Right atrium auricular region (tissue), 2 donors: Measurements from ENCODE around the gene BTF3. TPM values are rescaled to one million over a fixed set of nuclear protein-coding genes. Genes with fewer than 3 reads are reported as not detected.

Source experiments
- DNase-seq: peaks from one replicate; pipeline ENCODE4 v3.0.0-alpha.2; 2019; ENCODE audit warnings: low spot score
- H3K27ac ChIP-seq, 2 donors: fragments of 200-600 bp; sonication (generic); 1 replicate in 1 of 2; 2 replicates in 1 of 2; pipeline ENCODE4 v1.5.1; 2016 to 2019
- H3K27me3 ChIP-seq, 2 donors: fragments of 200-600 bp; sonication (generic); one replicate each; pipeline versions ENCODE4 v1.5.1 to v1.6.0; 2017 to 2019
- H3K36me3 ChIP-seq: fragments of 200-600 bp; sonication (generic); one replicate; pipeline ENCODE4 v1.5.1; 2016
- H3K4me1 ChIP-seq, 2 donors: fragments of 200-600 bp; sonication (generic); one replicate each; pipeline versions ENCODE4 v1.5.1 to v1.6.0; 2017 to 2019
- H3K4me3 ChIP-seq, 2 donors: fragments of 200-600 bp; sonication (generic); 1 replicate in 1 of 2; 2 replicates in 1 of 2; pipeline ENCODE4 v1.5.1; 2017 to 2019; ENCODE audit warnings: mild to moderate bottlenecking in 1 of 2, moderate library complexity in 1 of 2
- H3K9me3 ChIP-seq, 2 donors: fragments of 200-600 bp; sonication (generic); one replicate each; pipeline ENCODE4 v1.5.1; 2019
- CTCF ChIP-seq, 2 donors: fragments of 200-600 bp; sonication (generic); IDR thresholded peaks; one replicate each; pipeline ENCODE4 v1.5.1; 2019; ENCODE audit warnings: antibody characterized with exemption in 2 of 2
- total RNA-seq, 2 donors: library from RNA; depleted of rRNA; stranded (reverse); fragments of >200 nt; gene quantifications; one replicate each; pipeline ENCODE4 v1.1.0, GENCODE V29; 2016

BTF3 gene
- total RNA-seq, 2 donors from 2014 or later: 409 to 434 TPM

- H3K36me3 ChIP-seq: no peaks in the 10 kb centered on the region
- H3K4me1 ChIP-seq: no peaks in the 10 kb centered on the region
- H3K27ac ChIP-seq: no peak overlapping the region
- H3K4me3 ChIP-seq: no peak overlapping the region
- TF ChIP-seq CTCF (IDR thresholded peaks at IDR 0.05): no peak
- no peak for DNase-seq
- no peaks in the 10 kb centered on the region for H3K9me3 ChIP-seq
- no peaks in the 10 kb centered on the region for H3K27me3 ChIP-seq
Observed at GRCh38 chr5:73525606-73526203, 27.5 kb downstream of the BTF3 start.

DNA sequence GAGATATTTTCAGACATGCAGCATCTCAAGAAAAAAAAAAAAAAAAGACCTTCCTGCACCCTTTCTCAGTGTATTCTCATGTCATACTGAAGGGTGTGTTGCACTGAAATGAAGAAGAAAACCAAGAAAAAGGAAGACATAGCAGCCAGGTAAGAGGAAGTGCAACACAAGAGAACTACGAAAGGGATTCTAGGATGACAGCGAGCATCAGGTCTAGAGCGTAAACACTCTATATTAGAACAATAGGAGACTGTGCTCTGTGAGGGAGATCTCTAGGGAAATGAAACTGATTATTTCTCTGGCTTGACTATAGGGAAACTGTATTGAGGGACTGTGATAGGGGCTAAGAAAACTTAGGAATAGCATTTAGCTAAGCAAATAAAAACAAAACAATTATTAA lies 30.0 kb downstream of the BTF3 start:
- H3K27ac ChIP-seq: no peak overlapping the region
- TF ChIP-seq CTCF (IDR thresholded peaks at IDR 0.05): no peak
- no peaks in the 10 kb centered on the region for H3K4me1 ChIP-seq
- no peak overlapping the region for H3K4me3 ChIP-seq
- no peaks in the 10 kb centered on the region for H3K36me3 ChIP-seq
- no peak for DNase-seq
- H3K27me3 ChIP-seq: no peaks in the 10 kb centered on the region
- no peaks in the 10 kb centered on the region for H3K9me3 ChIP-seq

DNA sequence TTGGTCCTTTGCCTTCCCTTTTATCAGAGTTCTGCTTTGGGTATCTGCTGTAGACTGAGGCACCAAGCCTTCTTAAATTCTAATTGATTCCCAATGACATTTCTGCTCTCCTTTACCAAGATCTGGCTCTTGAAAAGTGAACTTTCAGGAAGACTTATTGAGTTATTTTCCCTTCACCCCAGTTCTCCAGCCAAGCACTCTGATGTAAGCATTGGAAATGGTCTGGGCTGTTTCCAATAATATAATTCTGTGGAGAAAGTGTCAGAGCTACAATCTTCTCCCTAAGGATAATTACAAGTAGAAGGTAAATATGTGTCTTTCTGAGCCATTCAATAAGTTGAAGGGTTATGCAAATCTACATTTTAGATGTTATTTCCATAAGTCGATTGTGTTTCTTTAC lies 30.8 kb downstream of the BTF3 start:
- DNase-seq: no peak
- Histone ChIP-seq H3K27me3 (no peaks in the 10 kb centered on the region), H3K27ac (no peak overlapping the region), H3K36me3 (no peaks in the 10 kb centered on the region), H3K9me3 (no peaks in the 10 kb centered on the region), H3K4me1 (no peaks in the 10 kb centered on the region), H3K4me3 (no peak overlapping the region)
- no peak for TF ChIP-seq CTCF (IDR thresholded peaks at IDR 0.05)

- Histone ChIP-seq H3K9me3 (no peaks in the 10 kb centered on the region), H3K27me3 (no peaks in the 10 kb centered on the region), H3K4me1 (no peaks in the 10 kb centered on the region), H3K36me3 (no peaks in the 10 kb centered on the region), H3K27ac (no peak overlapping the region), H3K4me3 (no peak overlapping the region)
- TF ChIP-seq CTCF (IDR thresholded peaks at IDR 0.05): no peak
- DNase-seq: no peak
Observed at GRCh38 chr5:73531356-73531755, 33.1 kb downstream of the BTF3 start.

GRCh38 chr5:73532195-73532594 lies 34.0 kb downstream of the BTF3 start:
- H3K9me3 ChIP-seq: no peaks in the 10 kb centered on the region
- no peak for TF ChIP-seq CTCF (IDR thresholded peaks at IDR 0.05)
- no peak overlapping the region for H3K4me3 ChIP-seq
- H3K4me1 ChIP-seq: no peaks in the 10 kb centered on the region
- no peaks in the 10 kb centered on the region for H3K36me3 ChIP-seq
- no peak for DNase-seq
- H3K27ac ChIP-seq: no peak overlapping the region
- no peaks in the 10 kb centered on the region for H3K27me3 ChIP-seq

DNA sequence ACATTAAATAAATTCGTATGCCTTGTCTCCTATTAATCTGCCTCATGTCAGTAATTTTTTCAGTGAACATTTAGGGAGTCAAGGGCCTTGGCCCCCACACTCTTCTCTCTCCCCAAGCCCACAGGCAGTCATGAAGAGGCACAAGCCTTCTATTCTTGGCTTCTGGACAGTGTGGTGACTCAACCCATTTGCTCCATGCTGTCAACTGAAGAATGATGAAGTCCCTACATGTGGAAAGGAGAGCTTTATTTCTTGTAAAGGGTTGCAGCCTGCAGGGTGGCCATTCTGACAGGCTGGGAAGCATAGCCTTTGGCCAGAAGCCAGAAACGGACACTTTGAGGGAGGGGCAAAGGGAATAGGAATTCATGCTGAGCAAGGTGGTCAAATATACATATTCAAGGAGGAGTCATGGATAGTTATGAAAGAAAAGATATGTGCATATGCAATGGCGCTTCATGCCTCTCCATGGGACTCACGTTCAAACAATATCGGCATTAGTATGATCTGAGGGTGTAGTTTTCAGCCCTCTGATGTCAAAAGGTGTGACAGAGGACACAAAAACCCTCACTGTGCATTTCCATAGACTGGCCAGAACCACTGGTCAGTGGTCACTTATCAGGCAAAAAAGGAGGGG lies 35.9 kb downstream of the BTF3 start:
- H3K36me3 ChIP-seq: no peaks in the 10 kb centered on the region
- H3K4me1 ChIP-seq: no peaks in the 10 kb centered on the region
- no peaks in the 10 kb centered on the region for H3K27me3 ChIP-seq
- H3K27ac ChIP-seq: no peak overlapping the region
- no peak for DNase-seq
- H3K4me3 ChIP-seq: no peak overlapping the region
- TF ChIP-seq CTCF (IDR thresholded peaks at IDR 0.05): no peak
- no peaks in the 10 kb centered on the region for H3K9me3 ChIP-seq
